Measurements from ENCODE around the gene NDRG3.

DNA sequence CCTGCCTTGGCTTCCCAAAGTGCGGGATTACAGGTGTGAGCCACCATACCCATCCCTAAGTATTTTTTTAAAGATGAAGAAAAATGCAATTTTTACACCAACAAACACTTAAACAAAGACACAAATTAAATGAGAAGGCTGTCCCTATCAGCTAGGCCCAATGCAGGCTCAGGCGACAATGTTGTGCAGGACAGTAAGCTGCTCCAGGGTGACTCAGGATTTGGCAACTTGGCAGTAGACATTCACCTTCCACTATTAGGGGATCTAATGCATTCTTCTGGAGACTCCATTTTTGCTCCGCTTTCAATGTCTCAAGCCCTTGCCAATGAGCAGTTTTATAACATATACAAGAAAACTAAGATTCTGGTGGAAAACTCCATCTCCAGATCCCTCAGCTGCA lies 19.7 kb downstream of the NDRG3 start:
- TF ChIP-seq, protein P1, sequence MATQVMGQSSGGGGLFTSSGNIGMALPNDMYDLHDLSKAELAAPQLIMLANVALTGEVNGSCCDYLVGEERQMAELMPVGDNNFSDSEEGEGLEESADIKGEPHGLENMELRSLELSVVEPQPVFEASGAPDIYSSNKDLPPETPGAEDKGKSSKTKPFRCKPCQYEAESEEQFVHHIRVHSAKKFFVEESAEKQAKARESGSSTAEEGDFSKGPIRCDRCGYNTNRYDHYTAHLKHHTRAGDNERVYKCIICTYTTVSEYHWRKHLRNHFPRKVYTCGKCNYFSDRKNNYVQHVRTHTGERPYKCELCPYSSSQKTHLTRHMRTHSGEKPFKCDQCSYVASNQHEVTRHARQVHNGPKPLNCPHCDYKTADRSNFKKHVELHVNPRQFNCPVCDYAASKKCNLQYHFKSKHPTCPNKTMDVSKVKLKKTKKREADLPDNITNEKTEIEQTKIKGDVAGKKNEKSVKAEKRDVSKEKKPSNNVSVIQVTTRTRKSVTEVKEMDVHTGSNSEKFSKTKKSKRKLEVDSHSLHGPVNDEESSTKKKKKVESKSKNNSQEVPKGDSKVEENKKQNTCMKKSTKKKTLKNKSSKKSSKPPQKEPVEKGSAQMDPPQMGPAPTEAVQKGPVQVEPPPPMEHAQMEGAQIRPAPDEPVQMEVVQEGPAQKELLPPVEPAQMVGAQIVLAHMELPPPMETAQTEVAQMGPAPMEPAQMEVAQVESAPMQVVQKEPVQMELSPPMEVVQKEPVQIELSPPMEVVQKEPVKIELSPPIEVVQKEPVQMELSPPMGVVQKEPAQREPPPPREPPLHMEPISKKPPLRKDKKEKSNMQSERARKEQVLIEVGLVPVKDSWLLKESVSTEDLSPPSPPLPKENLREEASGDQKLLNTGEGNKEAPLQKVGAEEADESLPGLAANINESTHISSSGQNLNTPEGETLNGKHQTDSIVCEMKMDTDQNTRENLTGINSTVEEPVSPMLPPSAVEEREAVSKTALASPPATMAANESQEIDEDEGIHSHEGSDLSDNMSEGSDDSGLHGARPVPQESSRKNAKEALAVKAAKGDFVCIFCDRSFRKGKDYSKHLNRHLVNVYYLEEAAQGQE (IDR thresholded peaks at IDR 0.05; ENCODE audit: low read depth, low read length), result no peak
- no peak for TF ChIP-seq JUND (IDR thresholded peaks at IDR 0.05)
- TF ChIP-seq MAX (IDR thresholded peaks at IDR 0.05; ENCODE audit: low read depth), result no peak
- no peak for TF ChIP-seq POLR2AphosphoS5 (IDR thresholded peaks at IDR 0.05; ENCODE audit: low read depth, low read length)
- no peak for TF ChIP-seq FOXM1 (IDR thresholded peaks at IDR 0.05; ENCODE audit: low read depth)
- no peak for TF ChIP-seq EP300 (IDR thresholded peaks at IDR 0.05; ENCODE audit: borderline replicate concordance in 1 of 2, low read depth in 1 of 2, low read length in 1 of 2)
- TF ChIP-seq, protein P2, sequence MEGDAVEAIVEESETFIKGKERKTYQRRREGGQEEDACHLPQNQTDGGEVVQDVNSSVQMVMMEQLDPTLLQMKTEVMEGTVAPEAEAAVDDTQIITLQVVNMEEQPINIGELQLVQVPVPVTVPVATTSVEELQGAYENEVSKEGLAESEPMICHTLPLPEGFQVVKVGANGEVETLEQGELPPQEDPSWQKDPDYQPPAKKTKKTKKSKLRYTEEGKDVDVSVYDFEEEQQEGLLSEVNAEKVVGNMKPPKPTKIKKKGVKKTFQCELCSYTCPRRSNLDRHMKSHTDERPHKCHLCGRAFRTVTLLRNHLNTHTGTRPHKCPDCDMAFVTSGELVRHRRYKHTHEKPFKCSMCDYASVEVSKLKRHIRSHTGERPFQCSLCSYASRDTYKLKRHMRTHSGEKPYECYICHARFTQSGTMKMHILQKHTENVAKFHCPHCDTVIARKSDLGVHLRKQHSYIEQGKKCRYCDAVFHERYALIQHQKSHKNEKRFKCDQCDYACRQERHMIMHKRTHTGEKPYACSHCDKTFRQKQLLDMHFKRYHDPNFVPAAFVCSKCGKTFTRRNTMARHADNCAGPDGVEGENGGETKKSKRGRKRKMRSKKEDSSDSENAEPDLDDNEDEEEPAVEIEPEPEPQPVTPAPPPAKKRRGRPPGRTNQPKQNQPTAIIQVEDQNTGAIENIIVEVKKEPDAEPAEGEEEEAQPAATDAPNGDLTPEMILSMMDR (IDR thresholded peaks at IDR 0.05), result no peak
